Astrocyte of the spinal cord (primary cell): ENCODE data around the gene IFI27L2.
"Not testable (repeated sequence)": the region's sequence is repeated elsewhere in the genome, so short reads cannot be mapped to it uniquely, and the experiment has no call there.

Experiments
- DNase-seq: peaks from one replicate; pipeline ENCODE4 v3.0.0; 2011; ENCODE audit warnings: low read depth, low spot score
- H3K4me3 ChIP-seq: 2 replicates; pipeline ENCODE4 v1.5.1; 2011; ENCODE audit warnings: low read depth, mild to moderate bottlenecking, low read length, moderate library complexity
- CTCF ChIP-seq: IDR thresholded peaks from 2 replicates; pipeline ENCODE4 v1.5.1; 2012; ENCODE audit warnings: low read depth, mild to moderate bottlenecking, low read length, inconsistent platforms
- in situ Hi-C: cut with HindIII; loops from 2 replicates; pipeline ENCODE4 v1.10.0; 2017; ENCODE audit warnings: low sequenced_read_pairs

The IFI27L2 gene

GRCh38 chr14:94157197-94157596 lies 27.8 kb upstream of the IFI27L2 start:
- no peak for DNase-seq
- no peak for TF ChIP-seq CTCF
- in situ Hi-C loops = no loop called here
- no peak overlapping the region for H3K4me3 ChIP-seq

- H3K4me3 ChIP-seq, DNase-seq, in situ Hi-C loops: not testable (repeated sequence)
Observed at GRCh38 chr14:94156143-94156542, 26.7 kb upstream of the IFI27L2 start.

- no peak for DNase-seq
- H3K4me3 ChIP-seq = no peak overlapping the region
- in situ Hi-C loops = no loop called here
- TF ChIP-seq CTCF = no peak
Observed at GRCh38 chr14:94153750-94154342, 24.4 kb upstream of the IFI27L2 start.

GRCh38 chr14:94152676-94153075 lies 23.3 kb upstream of the IFI27L2 start:
- DNase-seq = no peak
- H3K4me3 ChIP-seq = no peak overlapping the region
- no peak for TF ChIP-seq CTCF
- in situ Hi-C loops = no loop called here

- in situ Hi-C loops = no loop called here
- no peak for DNase-seq
- no peak for TF ChIP-seq CTCF
- H3K4me3 ChIP-seq = no peak overlapping the region
Observed at GRCh38 chr14:94145902-94146527, 16.6 kb upstream of the IFI27L2 start.

- DNase-seq = no peak
- H3K4me3 ChIP-seq = no peak overlapping the region
- TF ChIP-seq CTCF = no peak
- in situ Hi-C loops = no loop called here
Observed at GRCh38 chr14:94144765-94145164, 15.4 kb upstream of the IFI27L2 start.

- in situ Hi-C loops = no loop called here
- H3K4me3 ChIP-seq = no peak overlapping the region
- DNase-seq = no peak
- no peak for TF ChIP-seq CTCF
Observed at GRCh38 chr14:94143711-94144110, 14.3 kb upstream of the IFI27L2 start.
